SK-N-MC (cell line): ENCODE measurements around the gene LDLRAD1.

Experiments
- EZH2 ChIP-seq: fragments of 200-600 bp; sonication (generic); IDR thresholded peaks from one replicate; pipeline ENCODE4 v1.6.1; 2017; ENCODE audit warnings: antibody characterized with exemption
- POLR2AphosphoS5 ChIP-seq: IDR thresholded peaks from 2 replicates; pipeline ENCODE4 v1.6.1; 2012; ENCODE audit warnings: mild to moderate bottlenecking, low read depth, low read length, borderline replicate concordance

- no peak for TF ChIP-seq POLR2AphosphoS5
- no peak for TF ChIP-seq EZH2
These were observed 34.5 kb upstream of the LDLRAD1 start for GRCh38 chr1:54052431-54052933.
